Ishikawa (cell line): ENCODE results near the gene MSL2.

Experiments
- CEBPB ChIP-seq: IDR thresholded peaks from 2 replicates; pipeline ENCODE4 v1.6.1; 2012
- CREB1 ChIP-seq: IDR thresholded peaks from 2 replicates; pipeline ENCODE4 v1.6.1; 2012; ENCODE audit warnings: low read depth
- RAD21 ChIP-seq: IDR thresholded peaks from 2 replicates; pipeline ENCODE4 v1.6.1; 2012; ENCODE audit warnings: low read depth
- TAF1 ChIP-seq: IDR thresholded peaks from 2 replicates; pipeline ENCODE4 v1.6.1; 2012; ENCODE audit warnings: low read depth, mild to moderate bottlenecking
- TCF12 ChIP-seq: IDR thresholded peaks from 2 replicates; pipeline ENCODE4 v1.6.1; 2012; ENCODE audit warnings: low read depth
- YY1 ChIP-seq: IDR thresholded peaks from 2 replicates; pipeline ENCODE4 v1.6.1; 2012; ENCODE audit warnings: low read depth
- TF ChIP-seq, protein P1 (sequence below): IDR thresholded peaks from 2 replicates; pipeline ENCODE4 v1.6.1; 2012
- TF ChIP-seq, protein P2 (sequence below): IDR thresholded peaks from 2 replicates; pipeline ENCODE4 v1.6.1; 2012

DNA sequence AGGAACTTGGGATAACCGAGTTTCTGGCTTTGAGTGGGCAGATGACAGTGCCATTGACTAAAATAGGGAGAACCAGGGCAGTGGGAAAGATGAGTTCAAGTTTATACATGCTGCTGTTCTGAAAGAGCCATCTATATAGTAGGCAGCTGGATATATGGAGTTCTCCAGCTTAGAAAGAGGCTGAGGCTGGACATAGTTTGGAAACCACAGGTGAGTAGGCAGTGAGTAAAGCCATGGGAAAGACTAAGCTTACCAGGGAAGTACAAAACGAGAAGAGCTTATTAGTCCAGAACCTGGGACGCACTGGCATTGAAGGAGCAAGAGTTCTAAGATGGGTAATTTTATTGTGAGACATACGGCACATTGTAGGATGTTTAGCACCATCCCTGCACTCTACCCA lies 54.2 kb downstream of the MSL2 start:
- TF ChIP-seq CREB1 = no peak
- TF ChIP-seq YY1 = no peak
- TF ChIP-seq TAF1 = no peak
- TF ChIP-seq RAD21 = no peak
- TF ChIP-seq, protein P1, sequence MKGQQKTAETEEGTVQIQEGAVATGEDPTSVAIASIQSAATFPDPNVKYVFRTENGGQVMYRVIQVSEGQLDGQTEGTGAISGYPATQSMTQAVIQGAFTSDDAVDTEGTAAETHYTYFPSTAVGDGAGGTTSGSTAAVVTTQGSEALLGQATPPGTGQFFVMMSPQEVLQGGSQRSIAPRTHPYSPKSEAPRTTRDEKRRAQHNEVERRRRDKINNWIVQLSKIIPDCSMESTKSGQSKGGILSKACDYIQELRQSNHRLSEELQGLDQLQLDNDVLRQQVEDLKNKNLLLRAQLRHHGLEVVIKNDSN = no peak
- no peak for TF ChIP-seq TCF12
- TF ChIP-seq, protein P2, sequence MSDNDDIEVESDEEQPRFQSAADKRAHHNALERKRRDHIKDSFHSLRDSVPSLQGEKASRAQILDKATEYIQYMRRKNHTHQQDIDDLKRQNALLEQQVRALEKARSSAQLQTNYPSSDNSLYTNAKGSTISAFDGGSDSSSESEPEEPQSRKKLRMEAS = no peak
- no peak for TF ChIP-seq CEBPB
